ENCODE measurements around the gene TP53BP2. TPM values are rescaled to one million over a fixed set of nuclear protein-coding genes. Genes with fewer than 3 reads are reported as not detected.

Gene TP53BP2
- total RNA-seq, 6 donors from 2014 or later = 43.0 to 77.5 (median 61.8) TPM

- H3K9me3 ChIP-seq = no peaks in the 10 kb centered on the region
- no peaks in the 10 kb centered on the region for H3K36me3 ChIP-seq
- no peaks in the 10 kb centered on the region for H3K27me3 ChIP-seq
- DNase-seq = no peak
- H3K4me1 ChIP-seq = peaks cover 40 to 85% (median 62%) of the 10 kb centered on the region in 4 donors
- H3K4me3 ChIP-seq = no peak overlapping the region
- peak overlapping the region in 1 of 4 donors; percentile 40 for H3K27ac ChIP-seq
- TF ChIP-seq POLR2A (IDR thresholded peaks at IDR 0.05) (no peak), EP300 (IDR thresholded peaks at IDR 0.05) (no peak), POLR2AphosphoS5 (IDR thresholded peaks at IDR 0.05) (no peak)
- TF ChIP-seq, protein P1, sequence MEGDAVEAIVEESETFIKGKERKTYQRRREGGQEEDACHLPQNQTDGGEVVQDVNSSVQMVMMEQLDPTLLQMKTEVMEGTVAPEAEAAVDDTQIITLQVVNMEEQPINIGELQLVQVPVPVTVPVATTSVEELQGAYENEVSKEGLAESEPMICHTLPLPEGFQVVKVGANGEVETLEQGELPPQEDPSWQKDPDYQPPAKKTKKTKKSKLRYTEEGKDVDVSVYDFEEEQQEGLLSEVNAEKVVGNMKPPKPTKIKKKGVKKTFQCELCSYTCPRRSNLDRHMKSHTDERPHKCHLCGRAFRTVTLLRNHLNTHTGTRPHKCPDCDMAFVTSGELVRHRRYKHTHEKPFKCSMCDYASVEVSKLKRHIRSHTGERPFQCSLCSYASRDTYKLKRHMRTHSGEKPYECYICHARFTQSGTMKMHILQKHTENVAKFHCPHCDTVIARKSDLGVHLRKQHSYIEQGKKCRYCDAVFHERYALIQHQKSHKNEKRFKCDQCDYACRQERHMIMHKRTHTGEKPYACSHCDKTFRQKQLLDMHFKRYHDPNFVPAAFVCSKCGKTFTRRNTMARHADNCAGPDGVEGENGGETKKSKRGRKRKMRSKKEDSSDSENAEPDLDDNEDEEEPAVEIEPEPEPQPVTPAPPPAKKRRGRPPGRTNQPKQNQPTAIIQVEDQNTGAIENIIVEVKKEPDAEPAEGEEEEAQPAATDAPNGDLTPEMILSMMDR (IDR thresholded peaks at IDR 0.05) = no peak
- no peak for ATAC-seq (ENCODE audit: low FRiP score in 2 of 2)
These were observed 5.5 kb downstream of the TP53BP2 start for GRCh38 chr1:223840254-223840653.

- TF ChIP-seq POLR2AphosphoS5 (IDR thresholded peaks at IDR 0.05) (no peak), EP300 (IDR thresholded peaks at IDR 0.05) (no peak), POLR2A (IDR thresholded peaks at IDR 0.05) (no peak)
- TF ChIP-seq, protein P1 (IDR thresholded peaks at IDR 0.05) = no peak
- Histone ChIP-seq H3K27me3 (no peaks in the 10 kb centered on the region), H3K27ac (peak overlapping the region in 1 of 4 donors; percentile 45), H3K9me3 (no peaks in the 10 kb centered on the region), H3K4me1 (peaks cover 57 to 94% (median 67%) of the 10 kb centered on the region in 4 donors), H3K4me3 (no peak overlapping the region), H3K36me3 (no peaks in the 10 kb centered on the region)
- ATAC-seq (ENCODE audit: low FRiP score in 2 of 2) (no peak), DNase-seq (no peak)
- WGBS, 2 donors = 66 to 77% methylated on average over 5 of the region's 5 CpGs
These were observed 7.5 kb downstream of the TP53BP2 start for GRCh38 chr1:223838125-223838854.

- WGBS, 2 donors = 60 to 64% methylated on average over 10 of the region's 10 CpGs
- H3K4me3 ChIP-seq = no peak overlapping the region
- H3K36me3 ChIP-seq = no peaks in the 10 kb centered on the region
- TF ChIP-seq POLR2A (IDR thresholded peaks at IDR 0.05) (no peak), EP300 (IDR thresholded peaks at IDR 0.05) (no peak), POLR2AphosphoS5 (IDR thresholded peaks at IDR 0.05) (no peak)
- TF ChIP-seq, protein P1 (IDR thresholded peaks at IDR 0.05) = no peak
- H3K27me3 ChIP-seq = no peaks in the 10 kb centered on the region
- DNase-seq (peak in 1 of 2 donors; percentile 55), ATAC-seq (ENCODE audit: low FRiP score in 2 of 2) (no peak)
- peak overlapping the region in 2 of 4 donors; percentile 43 to 45 for H3K27ac ChIP-seq
- H3K9me3 ChIP-seq = no peaks in the 10 kb centered on the region
- H3K4me1 ChIP-seq = peaks cover 62 to 94% (median 65%) of the 10 kb centered on the region in 4 donors
These were observed 8.1 kb downstream of the TP53BP2 start for GRCh38 chr1:223837687-223838086.

DNA sequence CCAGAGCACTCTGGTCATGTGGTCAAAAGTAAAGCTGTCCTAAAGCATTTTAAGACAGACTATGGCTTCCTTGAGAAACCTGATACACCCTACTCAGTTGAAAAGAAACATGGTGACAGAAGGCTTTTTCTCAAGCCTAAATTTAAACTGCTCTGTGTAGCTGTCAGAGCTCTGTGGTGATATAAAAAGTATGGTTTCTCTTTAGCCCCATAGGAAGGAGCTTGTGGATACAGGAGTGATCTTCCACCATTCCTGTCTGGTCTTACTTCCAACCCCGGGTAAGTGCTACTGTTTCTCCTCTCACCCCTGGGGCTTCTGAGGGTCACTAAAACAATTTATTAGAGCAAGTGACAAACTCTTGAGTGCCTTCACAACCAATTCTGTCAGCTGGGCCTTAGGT is 8.5 kb downstream of the TP53BP2 start:
- WGBS, 2 donors = 54 to 67% methylated on average over 1 of the region's 1 CpG
- peak overlapping the region in 2 of 4 donors; percentile 43 to 45 for H3K27ac ChIP-seq

More for the DNA sequence above, 8.5 kb downstream of the TP53BP2 start:
- ATAC-seq (ENCODE audit: low FRiP score in 2 of 2) (no peak), DNase-seq (no peak)
- TF ChIP-seq, protein P1 (IDR thresholded peaks at IDR 0.05) = no peak
- TF ChIP-seq EP300 (IDR thresholded peaks at IDR 0.05) (no peak), POLR2AphosphoS5 (IDR thresholded peaks at IDR 0.05) (no peak), POLR2A (IDR thresholded peaks at IDR 0.05) (no peak)
- Histone ChIP-seq H3K4me1 (peaks cover 65 to 94% (median 68%) of the 10 kb centered on the region in 4 donors), H3K36me3 (no peaks in the 10 kb centered on the region), H3K27me3 (no peaks in the 10 kb centered on the region), H3K9me3 (no peaks in the 10 kb centered on the region), H3K4me3 (no peak overlapping the region)
